NB4 (cell line): ENCODE data around the gene EVA1C.

ENCODE experiments used
- CTCF ChIP-seq: IDR thresholded peaks from one replicate; pipeline ENCODE4 v1.5.1; 2012; ENCODE audit warnings: low read depth, low read length
- MAX ChIP-seq: IDR thresholded peaks from 2 replicates; pipeline ENCODE4 v1.6.1; 2011; ENCODE audit warnings: low read depth, low read length
- MYC ChIP-seq: IDR thresholded peaks from 2 replicates; pipeline ENCODE4 v1.6.1; 2011; ENCODE audit warnings: low read depth, low read length
- POLR2A ChIP-seq: IDR thresholded peaks from 2 replicates; pipeline ENCODE4 v1.6.1; 2011; ENCODE audit warnings: mild to moderate bottlenecking; ENCODE audit not compliant: insufficient read length; ENCODE audit errors: extremely low read depth

GRCh38 chr21:32452641-32453040 lies 40.1 kb downstream of the EVA1C start:
- no peak for TF ChIP-seq CTCF
- TF ChIP-seq POLR2A, result no peak
- no peak for TF ChIP-seq MAX
- TF ChIP-seq MYC, result no peak
